ENCODE results near the gene EIF2B5.
A peak's percentile ranks its signal among the peaks of the same experiment; 100 is the strongest.

EIF2B5 gene

GRCh38 chr3:184175506-184175905, 40.3 kb downstream of the EIF2B5 start:
- no peak overlapping the region for H2AFZ ChIP-seq (ENCODE audit: low read depth, low read length)
- H3K4ac ChIP-seq (ENCODE audit: low read depth in 1 of 2, low read length in 2 of 2), result peak overlapping the region; percentile 37 to 99
- H3K27ac ChIP-seq (ENCODE audit: low read length, poor library complexity, severe bottlenecking), result peak overlapping the region; percentile 92
- H2BK12ac ChIP-seq (ENCODE audit: low read length in 2 of 2), result no peak overlapping the region
- peak overlapping the region; percentile 98 for H3K9ac ChIP-seq (ENCODE audit: low read length)
- peaks cover 11% of the 10 kb centered on the region for H3K79me1 ChIP-seq (replicated peaks; ENCODE audit: low read length, poor library complexity, severe bottlenecking)
- peak overlapping the region; percentile 4 for H2AK5ac ChIP-seq (ENCODE audit: low read length, severe bottlenecking)
- peak overlapping the region; percentile 62 for H3K4me2 ChIP-seq (ENCODE audit: low read length, poor library complexity, severe bottlenecking)
- no peak overlapping the region for H2BK15ac ChIP-seq (ENCODE audit: low read depth, poor library complexity, severe bottlenecking)
- H3K4me3 ChIP-seq (ENCODE audit: insufficient read depth in 1 of 2, low read depth in 1 of 2, low read length in 2 of 2), result peak overlapping the region; percentile 96 to 98
- no peak overlapping the region for H3K14ac ChIP-seq (ENCODE audit: low read length in 2 of 2)
- no peak overlapping the region for H2BK120ac ChIP-seq (ENCODE audit: low read depth, low read length)
- no peaks in the 10 kb centered on the region for H3K27me3 ChIP-seq (ENCODE audit: control insufficient read depth in 1 of 2, insufficient read depth in 1 of 2, low read length in 2 of 2)
- no peak overlapping the region for H2BK5ac ChIP-seq (ENCODE audit: low read depth, low read length, poor library complexity, severe bottlenecking)
- peak overlapping the region; percentile 32 for H4K8ac ChIP-seq (ENCODE audit: low read length)
- peaks cover 48 to 50% of the 10 kb centered on the region in 2 experiments for H3K36me3 ChIP-seq (ENCODE audit: control insufficient read depth in 1 of 2, insufficient read depth in 2 of 2, low read depth in 1 of 2, low read length in 2 of 2)
- DNase-seq, result peak; percentile 4
- H4K91ac ChIP-seq (ENCODE audit: low read length), result no peak overlapping the region
- H3K9me3 ChIP-seq (ENCODE audit: control insufficient read depth, low read length), result no peaks in the 10 kb centered on the region
- peaks cover 46% of the 10 kb centered on the region for H3K4me1 ChIP-seq (ENCODE audit: control insufficient read depth, insufficient read depth, low read depth, low read length)
- WGBS, result 7% methylated on average over 8 of the region's 8 CpGs
- no peak overlapping the region for H3K23ac ChIP-seq (ENCODE audit: low read length in 2 of 2)
- H3K18ac ChIP-seq (ENCODE audit: low read depth in 1 of 2, low read length in 2 of 2), result peak overlapping the region; percentile 64 to 98

GRCh38 chr3:184175981-184176376, 40.8 kb downstream of the EIF2B5 start:
- H3K27ac ChIP-seq (ENCODE audit: low read length, poor library complexity, severe bottlenecking), result peak overlapping the region; percentile 92
- H3K27me3 ChIP-seq (ENCODE audit: control insufficient read depth in 1 of 2, insufficient read depth in 1 of 2, low read length in 2 of 2), result no peaks in the 10 kb centered on the region
- H4K91ac ChIP-seq (ENCODE audit: low read length), result no peak overlapping the region
- peak overlapping the region in 1 of 2 experiments; percentile 50 for H3K23ac ChIP-seq (ENCODE audit: low read length in 2 of 2)
- H3K9ac ChIP-seq (ENCODE audit: low read length), result peak overlapping the region; percentile 98
- peak overlapping the region; percentile 65 to 76 for H3K18ac ChIP-seq (ENCODE audit: low read depth in 1 of 2, low read length in 2 of 2)
- peaks cover 48 to 50% of the 10 kb centered on the region in 2 experiments for H3K36me3 ChIP-seq (ENCODE audit: control insufficient read depth in 1 of 2, insufficient read depth in 2 of 2, low read depth in 1 of 2, low read length in 2 of 2)
- no peak overlapping the region for H2AFZ ChIP-seq (ENCODE audit: low read depth, low read length)
- peaks cover 42% of the 10 kb centered on the region for H3K4me1 ChIP-seq (ENCODE audit: control insufficient read depth, insufficient read depth, low read depth, low read length)
- no peak overlapping the region for H2BK120ac ChIP-seq (ENCODE audit: low read depth, low read length)
- DNase-seq, result no peak
- H3K9me3 ChIP-seq (ENCODE audit: control insufficient read depth, low read length), result no peaks in the 10 kb centered on the region
- peak overlapping the region; percentile 62 for H3K4me2 ChIP-seq (ENCODE audit: low read length, poor library complexity, severe bottlenecking)
- H3K14ac ChIP-seq (ENCODE audit: low read length in 2 of 2), result peak overlapping the region; percentile 48 to 76
- peak overlapping the region; percentile 4 for H2BK5ac ChIP-seq (ENCODE audit: low read depth, low read length, poor library complexity, severe bottlenecking)
- peak overlapping the region in 1 of 2 experiments; percentile 87 for H3K4ac ChIP-seq (ENCODE audit: low read depth in 1 of 2, low read length in 2 of 2)
- 0% methylated on average over 1 of the region's 3 CpGs for WGBS
- H2BK12ac ChIP-seq (ENCODE audit: low read length in 2 of 2), result peak overlapping the region in 1 of 2 experiments; percentile 60
- H4K8ac ChIP-seq (ENCODE audit: low read length), result no peak overlapping the region
- H3K4me3 ChIP-seq (ENCODE audit: insufficient read depth in 1 of 2, low read depth in 1 of 2, low read length in 2 of 2), result peak overlapping the region; percentile 53 to 96
- H3K79me1 ChIP-seq (replicated peaks; ENCODE audit: low read length, poor library complexity, severe bottlenecking), result peaks cover 10% of the 10 kb centered on the region
- H2BK15ac ChIP-seq (ENCODE audit: low read depth, poor library complexity, severe bottlenecking), result no peak overlapping the region
- peak overlapping the region; percentile 42 for H2AK5ac ChIP-seq (ENCODE audit: low read length, severe bottlenecking)

GRCh38 chr3:184176377-184177330, 41.5 kb downstream of the EIF2B5 start:
- Histone ChIP-seq H4K91ac (ENCODE audit: low read length) (peak overlapping the region; percentile 84), H2AFZ (ENCODE audit: low read depth, low read length) (no peak overlapping the region), H3K27me3 (ENCODE audit: control insufficient read depth in 1 of 2, insufficient read depth in 1 of 2, low read length in 2 of 2) (no peaks in the 10 kb centered on the region), H3K4me2 (ENCODE audit: low read length, poor library complexity, severe bottlenecking) (peak overlapping the region; percentile 84), H3K36me3 (ENCODE audit: control insufficient read depth in 1 of 2, insufficient read depth in 2 of 2, low read depth in 1 of 2, low read length in 2 of 2) (peaks cover 51 to 54% of the 10 kb centered on the region in 2 experiments), H3K79me1 (replicated peaks; ENCODE audit: low read length, poor library complexity, severe bottlenecking) (peaks cover 11% of the 10 kb centered on the region), H3K18ac (ENCODE audit: low read depth in 1 of 2, low read length in 2 of 2) (peak overlapping the region; percentile 75 to 90), H2BK12ac (ENCODE audit: low read length in 2 of 2) (peak overlapping the region; percentile 22 to 88), H2AK5ac (ENCODE audit: low read length, severe bottlenecking) (peak overlapping the region; percentile 42), H3K4ac (ENCODE audit: low read depth in 1 of 2, low read length in 2 of 2) (peak overlapping the region in 1 of 2 experiments; percentile 91), H3K23ac (ENCODE audit: low read length in 2 of 2) (peak overlapping the region in 1 of 2 experiments; percentile 77), H2BK120ac (ENCODE audit: low read depth, low read length) (no peak overlapping the region), H4K8ac (ENCODE audit: low read length) (peak overlapping the region; percentile 88), H3K14ac (ENCODE audit: low read length in 2 of 2) (peak overlapping the region in 1 of 2 experiments; percentile 95), H3K9me3 (ENCODE audit: control insufficient read depth, low read length) (no peaks in the 10 kb centered on the region), H3K4me3 (ENCODE audit: insufficient read depth in 1 of 2, low read depth in 1 of 2, low read length in 2 of 2) (peak overlapping the region; percentile 53 to 96), H2BK5ac (ENCODE audit: low read depth, low read length, poor library complexity, severe bottlenecking) (peak overlapping the region; percentile 67), H3K27ac (ENCODE audit: low read length, poor library complexity, severe bottlenecking) (peak overlapping the region; percentile 94), H3K4me1 (ENCODE audit: control insufficient read depth, insufficient read depth, low read depth, low read length) (peaks cover 37% of the 10 kb centered on the region), H2BK15ac (ENCODE audit: low read depth, poor library complexity, severe bottlenecking) (peak overlapping the region; percentile 20), H3K9ac (ENCODE audit: low read length) (peak overlapping the region; percentile 98)
- WGBS, result 14% methylated on average over 18 of the region's 19 CpGs
- DNase-seq, result peak; percentile 98

DNA sequence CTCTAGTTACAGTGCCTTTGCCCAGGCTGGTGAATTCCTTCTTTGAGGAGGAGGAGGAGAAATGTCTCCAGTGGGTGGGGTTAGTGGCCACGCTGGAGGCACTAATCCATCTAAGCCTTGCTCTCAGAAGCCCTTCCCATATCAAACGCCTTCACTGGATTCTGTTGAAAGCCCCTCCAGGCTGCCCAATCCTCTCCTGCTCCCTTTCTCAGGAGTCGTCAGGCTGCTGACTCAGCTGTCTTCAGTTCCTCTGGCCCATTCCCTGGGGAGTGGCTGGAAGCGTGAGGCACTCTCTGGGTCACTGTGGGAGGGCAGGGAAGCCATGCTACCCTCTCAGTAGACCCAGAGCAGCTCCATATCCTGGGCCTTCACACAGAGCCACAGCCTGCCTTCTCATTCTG, 42.2 kb downstream of the EIF2B5 start:
- Histone ChIP-seq H2AFZ (ENCODE audit: low read depth, low read length) (no peak overlapping the region), H3K9ac (ENCODE audit: low read length) (peak overlapping the region; percentile 98), H2BK120ac (ENCODE audit: low read depth, low read length) (no peak overlapping the region), H3K4me3 (ENCODE audit: insufficient read depth in 1 of 2, low read depth in 1 of 2, low read length in 2 of 2) (peak overlapping the region; percentile 52 to 96), H3K4me1 (ENCODE audit: control insufficient read depth, insufficient read depth, low read depth, low read length) (peaks cover 33% of the 10 kb centered on the region), H3K4ac (ENCODE audit: low read depth in 1 of 2, low read length in 2 of 2) (peak overlapping the region in 1 of 2 experiments; percentile 91), H3K4me2 (ENCODE audit: low read length, poor library complexity, severe bottlenecking) (peak overlapping the region; percentile 84), H4K91ac (ENCODE audit: low read length) (peak overlapping the region; percentile 84), H2BK5ac (ENCODE audit: low read depth, low read length, poor library complexity, severe bottlenecking) (peak overlapping the region; percentile 67), H2BK12ac (ENCODE audit: low read length in 2 of 2) (peak overlapping the region in 1 of 2 experiments; percentile 88), H4K8ac (ENCODE audit: low read length) (peak overlapping the region; percentile 88), H3K27ac (ENCODE audit: low read length, poor library complexity, severe bottlenecking) (peak overlapping the region; percentile 94), H2BK15ac (ENCODE audit: low read depth, poor library complexity, severe bottlenecking) (no peak overlapping the region), H3K14ac (ENCODE audit: low read length in 2 of 2) (peak overlapping the region in 1 of 2 experiments; percentile 95), H3K27me3 (ENCODE audit: control insufficient read depth in 1 of 2, insufficient read depth in 1 of 2, low read length in 2 of 2) (no peaks in the 10 kb centered on the region), H3K79me1 (replicated peaks; ENCODE audit: low read length, poor library complexity, severe bottlenecking) (peaks cover 15% of the 10 kb centered on the region), H3K23ac (ENCODE audit: low read length in 2 of 2) (no peak overlapping the region), H2AK5ac (ENCODE audit: low read length, severe bottlenecking) (no peak overlapping the region), H3K9me3 (ENCODE audit: control insufficient read depth, low read length) (no peaks in the 10 kb centered on the region), H3K36me3 (ENCODE audit: control insufficient read depth in 1 of 2, insufficient read depth in 2 of 2, low read depth in 1 of 2, low read length in 2 of 2) (peaks cover 54 to 55% of the 10 kb centered on the region in 2 experiments), H3K18ac (ENCODE audit: low read depth in 1 of 2, low read length in 2 of 2) (peak overlapping the region; percentile 43 to 75)
- 20% methylated on average over 3 of the region's 4 CpGs for WGBS
- peak; percentile 78 for DNase-seq
